ENCODE data around the gene TSPAN11. TPM values are rescaled to one million over a fixed set of nuclear protein-coding genes. Genes with fewer than 3 reads are reported as not detected.

TSPAN11 gene
- total RNA-seq, 1 donor from 2014 or later = 2.5 TPM

GRCh38 chr12:31018790-31019505, 92.4 kb downstream of the TSPAN11 start:
- no peaks in the 10 kb centered on the region for H3K27me3 ChIP-seq
- no peak overlapping the region for H3K27ac ChIP-seq
- no peak for TF ChIP-seq POLR2AphosphoS5 (IDR thresholded peaks at IDR 0.05; ENCODE audit: insufficient read depth in 1 of 2, low read depth in 1 of 2)
- TF ChIP-seq POLR2A (IDR thresholded peaks at IDR 0.05) = no peak
- no peak for TF ChIP-seq CTCF (IDR thresholded peaks at IDR 0.05)
- H3K4me3 ChIP-seq = no peak overlapping the region
- intact Hi-C loops (cut with DNase I) = no loop called here
- H3K9me3 ChIP-seq = no peaks in the 10 kb centered on the region
- DNase-seq (ENCODE audit: extremely low spot score in 2 of 2) = no peak
- H3K36me3 ChIP-seq = no peaks in the 10 kb centered on the region
- no peaks in the 10 kb centered on the region for H3K4me1 ChIP-seq

- no peak overlapping the region for H3K4me3 ChIP-seq
These were observed 93.0 kb downstream of the TSPAN11 start for GRCh38 chr12:31019561-31019960.

GRCh38 chr12:31019976-31020375, 93.4 kb downstream of the TSPAN11 start:
- TF ChIP-seq POLR2AphosphoS5 (IDR thresholded peaks at IDR 0.05; ENCODE audit: insufficient read depth in 1 of 2, low read depth in 1 of 2) (no peak), CTCF (IDR thresholded peaks at IDR 0.05) (no peak), POLR2A (IDR thresholded peaks at IDR 0.05) (no peak)
- intact Hi-C loops (cut with DNase I) = no loop called here
- H3K9me3 ChIP-seq = no peaks in the 10 kb centered on the region
- H3K27me3 ChIP-seq = no peaks in the 10 kb centered on the region
- H3K36me3 ChIP-seq = no peaks in the 10 kb centered on the region
- no peak overlapping the region for H3K4me3 ChIP-seq
- DNase-seq (ENCODE audit: extremely low spot score in 2 of 2) = peak in 1 of 2 donors; percentile 71
- H3K27ac ChIP-seq = no peak overlapping the region
- H3K4me1 ChIP-seq = no peaks in the 10 kb centered on the region

More at GRCh38 chr12:31019561-31019960, 93.0 kb downstream of the TSPAN11 start:
- intact Hi-C loops (cut with DNase I) = no loop called here
- no peaks in the 10 kb centered on the region for H3K36me3 ChIP-seq
- TF ChIP-seq CTCF (IDR thresholded peaks at IDR 0.05) = no peak
- TF ChIP-seq POLR2A (IDR thresholded peaks at IDR 0.05) = no peak
- no peak for TF ChIP-seq POLR2AphosphoS5 (IDR thresholded peaks at IDR 0.05; ENCODE audit: insufficient read depth in 1 of 2, low read depth in 1 of 2)
- H3K27ac ChIP-seq = no peak overlapping the region
- no peaks in the 10 kb centered on the region for H3K9me3 ChIP-seq
- H3K4me1 ChIP-seq = no peaks in the 10 kb centered on the region
- no peak for DNase-seq (ENCODE audit: extremely low spot score in 2 of 2)
- H3K27me3 ChIP-seq = no peaks in the 10 kb centered on the region

GRCh38 chr12:31020385-31021166, 94.0 kb downstream of the TSPAN11 start:
- DNase-seq (ENCODE audit: extremely low spot score in 2 of 2) = peak; percentile 55 to 80

More at GRCh38 chr12:31020385-31021166, 94.0 kb downstream of the TSPAN11 start:
- Histone ChIP-seq H3K4me3 (no peak overlapping the region), H3K27ac (no peak overlapping the region), H3K36me3 (no peaks in the 10 kb centered on the region), H3K27me3 (no peaks in the 10 kb centered on the region), H3K9me3 (no peaks in the 10 kb centered on the region), H3K4me1 (no peaks in the 10 kb centered on the region)
- intact Hi-C loops (cut with DNase I) = no loop called here
- no peak for TF ChIP-seq POLR2AphosphoS5 (IDR thresholded peaks at IDR 0.05; ENCODE audit: insufficient read depth in 1 of 2, low read depth in 1 of 2)
- TF ChIP-seq POLR2A (IDR thresholded peaks at IDR 0.05) = no peak
- TF ChIP-seq CTCF (IDR thresholded peaks at IDR 0.05) = no peak
